Measurements from ENCODE around the gene ZNHIT6. TPM values are rescaled to one million over a fixed set of nuclear protein-coding genes. Genes with fewer than 3 reads are reported as not detected.

Gene ZNHIT6
- polyA plus RNA-seq, 3 donors, result 1.7 to 3.2 (median 2.0) TPM

- Histone ChIP-seq H3K4me1 (ENCODE audit: control insufficient read depth in 1 of 2, insufficient read depth in 2 of 2, low read length in 2 of 2) (peaks cover 13 to 19% of the 10 kb centered on the region in 2 donors), H4K20me1 (ENCODE audit: insufficient read depth, low read length) (no peaks in the 10 kb centered on the region), H3K4me2 (replicated peaks; ENCODE audit: extremely low read depth, low read length, poor library complexity, severe bottlenecking) (no peak overlapping the region), H3K36me3 (replicated peaks in 1 of 2; ENCODE audit: control insufficient read depth in 1 of 2, insufficient read depth in 2 of 2, low read length in 2 of 2) (peaks cover 17 to 48% of the 10 kb centered on the region in 2 donors), H3K4me3 (replicated peaks in 1 of 3; ENCODE audit: low read depth in 2 of 3, low read length in 3 of 3) (no peak overlapping the region), H3K9me3 (replicated peaks in 1 of 2; ENCODE audit: control insufficient read depth in 1 of 2, insufficient read depth in 1 of 2, low read length in 2 of 2) (no peaks in the 10 kb centered on the region), H3K79me2 (ENCODE audit: insufficient read depth, low read length) (peaks cover 24% of the 10 kb centered on the region), H3K27me3 (ENCODE audit: control insufficient read depth in 2 of 2, insufficient read depth in 2 of 2, low read length in 2 of 2) (no peaks in the 10 kb centered on the region), H3K27ac (ENCODE audit: low read depth in 1 of 2, low read length in 2 of 2) (no peak overlapping the region), H2AFZ (ENCODE audit: insufficient read depth, low read depth, low read length, poor library complexity, severe bottlenecking) (no peak overlapping the region), H3K9ac (ENCODE audit: insufficient read depth, low read length, poor library complexity, severe bottlenecking) (no peak overlapping the region)
- WGBS (ENCODE audit: insufficient coverage), result no CpG with 5 or more reads among the region's 3 CpGs
- Mint-ChIP-seq H3K4me3 (no peak overlapping the region), H3K27me3 (ENCODE audit: low read depth in 3 of 3) (no peaks in the 10 kb centered on the region), H3K27ac (no peak overlapping the region), H3K9me3 (peaks cover 0 to 2% (median 0%) of the 10 kb centered on the region in 7 donors), H3K4me1 (peaks cover 10% of the 10 kb centered on the region), H3K36me3 (peaks cover 28 to 35% of the 10 kb centered on the region in 2 donors)
- TF ChIP-seq CTCF (IDR thresholded peaks at IDR 0.05), result no peak
- DNase-seq, result no peak
- intact Hi-C loops (cut with micrococcal nuclease), result no loop called here
Observed at GRCh38 chr1:85705940-85706339, 2.3 kb downstream of the ZNHIT6 start.

- no peaks in the 10 kb centered on the region for H3K27me3 ChIP-seq (ENCODE audit: control insufficient read depth in 2 of 2, insufficient read depth in 2 of 2, low read length in 2 of 2)
- no CpG with 5 or more reads among the region's 4 CpGs for WGBS (ENCODE audit: insufficient coverage)
- TF ChIP-seq CTCF (IDR thresholded peaks at IDR 0.05), result no peak
- DNase-seq, result no peak
- intact Hi-C loops (cut with micrococcal nuclease), result no loop called here
- H3K36me3 Mint-ChIP-seq, result peaks cover 53% of the 10 kb centered on the region in 2 donors
- H4K20me1 ChIP-seq (ENCODE audit: insufficient read depth, low read length), result no peaks in the 10 kb centered on the region
- H3K4me3 Mint-ChIP-seq, result no peak overlapping the region
- no peaks in the 10 kb centered on the region for H3K27me3 Mint-ChIP-seq (ENCODE audit: low read depth in 3 of 3)
- H3K9me3 ChIP-seq (replicated peaks in 1 of 2; ENCODE audit: control insufficient read depth in 1 of 2, insufficient read depth in 1 of 2, low read length in 2 of 2), result no peaks in the 10 kb centered on the region
- H3K27ac ChIP-seq (ENCODE audit: low read depth in 1 of 2, low read length in 2 of 2), result no peak overlapping the region
- H3K9me3 Mint-ChIP-seq, result peaks cover 0 to 3% (median 2%) of the 10 kb centered on the region in 7 donors
- H3K4me1 ChIP-seq (ENCODE audit: control insufficient read depth in 1 of 2, insufficient read depth in 2 of 2, low read length in 2 of 2), result no peaks in the 10 kb centered on the region
- peaks cover 4% of the 10 kb centered on the region for H3K79me2 ChIP-seq (ENCODE audit: insufficient read depth, low read length)
- H3K4me1 Mint-ChIP-seq, result peaks cover 6% of the 10 kb centered on the region
- peaks cover 41 to 77% of the 10 kb centered on the region in 2 donors for H3K36me3 ChIP-seq (replicated peaks in 1 of 2; ENCODE audit: control insufficient read depth in 1 of 2, insufficient read depth in 2 of 2, low read length in 2 of 2)
- H3K9ac ChIP-seq (ENCODE audit: insufficient read depth, low read length, poor library complexity, severe bottlenecking), result no peak overlapping the region
- H3K4me3 ChIP-seq (replicated peaks in 1 of 3; ENCODE audit: low read depth in 2 of 3, low read length in 3 of 3), result no peak overlapping the region
- H2AFZ ChIP-seq (ENCODE audit: insufficient read depth, low read depth, low read length, poor library complexity, severe bottlenecking), result no peak overlapping the region
- H3K4me2 ChIP-seq (replicated peaks; ENCODE audit: extremely low read depth, low read length, poor library complexity, severe bottlenecking), result no peak overlapping the region
- no peak overlapping the region for H3K27ac Mint-ChIP-seq
Observed at GRCh38 chr1:85700422-85700821, 7.8 kb downstream of the ZNHIT6 start.

All from CD14-positive monocyte (primary cell).